ENCODE measurements around the gene TSPAN6. TPM values are rescaled to one million over a fixed set of nuclear protein-coding genes. Genes with fewer than 3 reads are reported as not detected.

Gene TSPAN6
- total RNA-seq, 1 donor: 37.3 TPM

DNA sequence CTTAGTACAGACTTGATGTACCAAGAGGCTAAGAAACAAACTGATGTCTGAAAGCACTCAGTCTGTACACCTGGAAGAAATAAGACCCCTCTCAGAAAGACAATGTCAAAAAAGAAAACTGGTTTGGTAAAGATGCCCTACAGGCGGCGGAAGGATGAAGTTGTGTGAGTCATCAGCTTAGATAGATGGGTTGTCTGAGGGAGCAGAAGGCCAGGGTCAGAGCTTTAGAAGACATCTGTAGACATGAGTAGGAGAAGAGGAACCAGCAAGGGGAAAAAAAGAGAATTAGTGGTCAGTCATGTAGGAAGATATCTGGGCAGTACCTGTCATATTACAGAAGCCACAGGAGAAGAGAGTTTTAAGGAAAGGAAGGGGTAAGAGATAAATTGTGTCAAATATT lies 15.7 kb upstream of the TSPAN6 start:
- peaks cover 32% of the 10 kb centered on the region for H3K4me1 ChIP-seq (ENCODE audit: insufficient read depth, low read length)

DNA sequence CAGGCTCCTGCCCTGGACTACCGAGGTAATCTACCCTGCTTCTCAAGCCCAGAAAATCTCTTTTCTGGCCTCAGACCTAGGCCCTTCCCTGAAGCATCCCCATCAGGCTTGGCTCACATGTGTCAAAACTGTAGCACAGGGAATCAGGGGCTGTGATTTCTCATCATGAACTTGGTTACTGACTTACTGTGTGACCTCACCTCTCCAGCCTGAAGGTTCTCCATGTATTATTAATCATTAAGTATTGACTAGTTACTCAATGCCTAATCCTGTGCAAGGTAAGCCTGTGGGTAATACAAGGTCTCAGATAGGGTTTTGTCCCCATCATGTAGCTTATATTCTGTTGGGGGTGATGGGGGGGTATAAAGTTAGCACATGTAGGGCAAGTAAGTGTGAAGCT lies 14.2 kb upstream of the TSPAN6 start:
- H3K36me3 ChIP-seq (ENCODE audit: insufficient read depth, low read length): no peaks in the 10 kb centered on the region
- H3K9me3 ChIP-seq (ENCODE audit: low read depth, low read length): no peaks in the 10 kb centered on the region
- H3K27ac ChIP-seq (ENCODE audit: low read depth, low read length): peak overlapping the region; percentile 82
- no peak overlapping the region for H3K4me2 ChIP-seq (ENCODE audit: insufficient read depth, low read length)
- peaks cover 8% of the 10 kb centered on the region for H3K27me3 ChIP-seq (ENCODE audit: insufficient read depth, low read length)
- DNase-seq (ENCODE audit: insufficient read length, low spot score, missing footprints): no peak
- TF ChIP-seq, protein P1, sequence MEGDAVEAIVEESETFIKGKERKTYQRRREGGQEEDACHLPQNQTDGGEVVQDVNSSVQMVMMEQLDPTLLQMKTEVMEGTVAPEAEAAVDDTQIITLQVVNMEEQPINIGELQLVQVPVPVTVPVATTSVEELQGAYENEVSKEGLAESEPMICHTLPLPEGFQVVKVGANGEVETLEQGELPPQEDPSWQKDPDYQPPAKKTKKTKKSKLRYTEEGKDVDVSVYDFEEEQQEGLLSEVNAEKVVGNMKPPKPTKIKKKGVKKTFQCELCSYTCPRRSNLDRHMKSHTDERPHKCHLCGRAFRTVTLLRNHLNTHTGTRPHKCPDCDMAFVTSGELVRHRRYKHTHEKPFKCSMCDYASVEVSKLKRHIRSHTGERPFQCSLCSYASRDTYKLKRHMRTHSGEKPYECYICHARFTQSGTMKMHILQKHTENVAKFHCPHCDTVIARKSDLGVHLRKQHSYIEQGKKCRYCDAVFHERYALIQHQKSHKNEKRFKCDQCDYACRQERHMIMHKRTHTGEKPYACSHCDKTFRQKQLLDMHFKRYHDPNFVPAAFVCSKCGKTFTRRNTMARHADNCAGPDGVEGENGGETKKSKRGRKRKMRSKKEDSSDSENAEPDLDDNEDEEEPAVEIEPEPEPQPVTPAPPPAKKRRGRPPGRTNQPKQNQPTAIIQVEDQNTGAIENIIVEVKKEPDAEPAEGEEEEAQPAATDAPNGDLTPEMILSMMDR (IDR thresholded peaks at IDR 0.05; ENCODE audit: extremely low read depth, low read depth, low read length): no peak
- H3K4me1 ChIP-seq (ENCODE audit: insufficient read depth, low read length): peaks cover 46% of the 10 kb centered on the region
- no peak overlapping the region for H2AFZ ChIP-seq (ENCODE audit: low read length)
- peaks cover under 1% of the 10 kb centered on the region for H3K79me2 ChIP-seq (ENCODE audit: insufficient read depth, low read length)
- H4K20me1 ChIP-seq (ENCODE audit: insufficient read depth, low read length): no peaks in the 10 kb centered on the region
- no peak overlapping the region for H3K4me3 ChIP-seq (ENCODE audit: insufficient read depth, low read length)

More for the DNA sequence above, 15.7 kb upstream of the TSPAN6 start:
- DNase-seq (ENCODE audit: insufficient read length, low spot score, missing footprints): no peak
- H3K79me2 ChIP-seq (ENCODE audit: insufficient read depth, low read length): no peaks in the 10 kb centered on the region
- TF ChIP-seq, protein P1 (IDR thresholded peaks at IDR 0.05; ENCODE audit: extremely low read depth, low read depth, low read length): no peak
- H2AFZ ChIP-seq (ENCODE audit: low read length): no peak overlapping the region
- peaks cover 8% of the 10 kb centered on the region for H3K27me3 ChIP-seq (ENCODE audit: insufficient read depth, low read length)
- H3K36me3 ChIP-seq (ENCODE audit: insufficient read depth, low read length): no peaks in the 10 kb centered on the region
- H3K4me2 ChIP-seq (ENCODE audit: insufficient read depth, low read length): no peak overlapping the region
- H3K27ac ChIP-seq (ENCODE audit: low read depth, low read length): no peak overlapping the region
- no peaks in the 10 kb centered on the region for H4K20me1 ChIP-seq (ENCODE audit: insufficient read depth, low read length)
- H3K9me3 ChIP-seq (ENCODE audit: low read depth, low read length): no peaks in the 10 kb centered on the region
- H3K4me3 ChIP-seq (ENCODE audit: insufficient read depth, low read length): no peak overlapping the region

DNA sequence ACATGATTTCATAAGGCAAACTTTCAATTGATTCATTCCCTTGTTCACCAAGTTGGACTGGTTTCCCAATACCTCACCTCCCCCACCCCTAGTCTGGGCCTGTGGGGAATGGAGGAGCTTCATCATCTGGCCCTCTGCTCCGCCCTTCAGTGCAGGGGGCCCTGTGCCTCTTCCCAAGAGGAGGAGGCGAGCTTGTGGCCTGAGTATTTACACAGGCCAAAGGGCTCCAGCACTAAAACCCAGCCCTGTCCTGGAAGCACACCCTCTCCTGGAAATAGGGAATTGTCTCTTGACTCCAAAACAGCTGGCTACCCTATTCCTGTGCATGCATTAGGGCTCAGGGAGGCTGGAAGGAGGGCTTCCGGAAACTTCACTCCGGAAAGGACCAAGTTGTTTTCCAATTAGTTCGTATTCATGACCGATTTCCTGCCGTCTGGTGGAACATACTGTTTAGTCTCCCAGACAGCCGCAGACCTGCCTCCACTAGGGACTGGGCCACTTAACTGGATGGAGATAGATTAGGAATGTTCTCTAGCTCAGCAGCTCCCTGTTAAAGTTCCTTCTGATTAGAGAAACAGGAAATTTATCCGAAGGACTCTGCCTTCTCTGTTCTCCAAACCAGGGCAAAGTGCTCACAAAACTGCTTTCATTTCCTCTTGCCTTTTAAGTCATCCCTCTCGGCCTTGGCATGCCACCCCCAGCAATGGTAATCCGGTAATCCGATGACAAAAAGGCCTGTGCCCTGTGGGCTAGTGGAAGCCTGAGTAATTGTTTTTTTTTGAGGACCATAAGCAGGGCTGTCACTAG lies 13.1 kb upstream of the TSPAN6 start:
- H3K27me3 ChIP-seq (ENCODE audit: insufficient read depth, low read length): peaks cover 8% of the 10 kb centered on the region
- TF ChIP-seq, protein P1 (IDR thresholded peaks at IDR 0.05; ENCODE audit: extremely low read depth, low read depth, low read length): no peak
- H3K79me2 ChIP-seq (ENCODE audit: insufficient read depth, low read length): peaks cover 7% of the 10 kb centered on the region
- H2AFZ ChIP-seq (ENCODE audit: low read length): peak overlapping the region; percentile 64
- peak; percentile 68 for DNase-seq (ENCODE audit: insufficient read length, low spot score, missing footprints)
- H3K4me1 ChIP-seq (ENCODE audit: insufficient read depth, low read length): peaks cover 54% of the 10 kb centered on the region
- peak overlapping the region; percentile 9 for H3K4me3 ChIP-seq (ENCODE audit: insufficient read depth, low read length)
- H3K27ac ChIP-seq (ENCODE audit: low read depth, low read length): peak overlapping the region; percentile 82
- H3K9me3 ChIP-seq (ENCODE audit: low read depth, low read length): no peaks in the 10 kb centered on the region
- no peaks in the 10 kb centered on the region for H3K36me3 ChIP-seq (ENCODE audit: insufficient read depth, low read length)
- H3K4me2 ChIP-seq (ENCODE audit: insufficient read depth, low read length): peak overlapping the region; percentile 52
- no peaks in the 10 kb centered on the region for H4K20me1 ChIP-seq (ENCODE audit: insufficient read depth, low read length)
